ENCODE measurements around the gene CIAO1.
"Not testable (repeated sequence)": the region's sequence is repeated elsewhere in the genome, so short reads cannot be mapped to it uniquely, and the experiment has no call there.

The CIAO1 gene

DNA sequence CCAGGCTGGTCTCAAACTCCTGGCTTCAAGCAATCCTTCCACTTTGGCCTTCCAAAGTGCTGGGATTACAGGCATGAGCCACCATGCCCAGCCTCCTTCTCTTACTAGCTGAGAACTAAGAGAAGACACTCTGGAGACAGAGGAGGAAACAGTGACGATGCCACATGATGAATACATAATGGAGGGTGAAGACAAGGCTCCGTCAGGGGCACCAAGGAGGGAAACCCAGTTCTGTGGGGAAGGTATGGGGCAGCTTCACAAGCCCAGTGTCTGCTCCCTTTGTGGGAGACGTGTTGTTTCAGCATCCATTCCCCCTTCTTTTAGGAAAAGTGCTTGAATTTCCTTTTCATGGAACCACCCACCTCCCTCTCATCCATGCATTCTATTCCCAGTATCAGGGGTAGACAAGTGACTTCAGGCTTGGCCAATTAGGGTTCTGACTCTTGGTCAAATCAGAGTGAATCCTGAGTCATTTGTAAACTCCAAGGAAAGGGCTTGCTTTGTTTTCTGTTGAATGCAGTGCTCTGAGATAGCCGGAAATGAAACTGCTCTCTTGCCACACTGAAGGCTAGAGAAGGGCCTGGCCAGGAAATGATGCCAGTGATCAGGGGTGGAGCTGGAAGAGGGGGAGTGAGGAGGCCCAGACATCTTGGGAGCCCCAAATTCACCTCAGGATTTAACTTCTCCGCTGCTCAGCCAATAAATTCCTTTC is 24.0 kb upstream of the CIAO1 start:
- DNase-seq (ENCODE audit: low spot score in 2 of 2): peak; percentile 34 to 79
- Mint-ChIP-seq H3K4me1 (peaks cover 43% of the 10 kb centered on the region), H3K9me3 (no peaks in the 10 kb centered on the region), H3K36me3 (peaks cover 13% of the 10 kb centered on the region), H3K4me3 (peak overlapping the region; percentile 62), H3K27ac (peak overlapping the region; percentile 94)
- ATAC-seq: peak; percentile 97

DNA sequence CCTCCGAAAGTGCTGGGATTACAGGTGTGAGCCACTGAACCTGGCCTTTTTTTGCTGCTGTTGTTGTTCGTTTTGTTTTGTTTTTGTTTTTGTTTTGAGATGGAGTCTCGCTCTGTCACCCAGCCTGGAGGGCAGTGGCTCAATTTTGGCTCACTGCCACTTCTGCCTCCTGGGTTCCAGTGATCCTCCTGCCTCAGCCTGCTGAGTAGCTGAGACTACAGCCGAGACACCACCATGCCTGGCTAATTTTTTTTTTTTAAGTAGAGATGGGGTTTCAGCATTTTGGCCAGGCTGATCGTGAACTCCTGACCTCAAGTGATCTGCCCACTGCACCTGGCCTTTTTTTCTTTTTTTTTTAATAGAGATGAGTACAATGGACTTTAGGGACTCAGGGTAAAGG is 22.2 kb upstream of the CIAO1 start:
- H3K27ac Mint-ChIP-seq: peak overlapping the region; percentile 94
- no peaks in the 10 kb centered on the region for H3K9me3 Mint-ChIP-seq
- H3K4me1 Mint-ChIP-seq: peaks cover 46% of the 10 kb centered on the region
- peaks cover 13% of the 10 kb centered on the region for H3K36me3 Mint-ChIP-seq
- H3K4me3 Mint-ChIP-seq: no peak overlapping the region
- no peak for ATAC-seq
- DNase-seq (ENCODE audit: low spot score in 2 of 2): no peak

DNA sequence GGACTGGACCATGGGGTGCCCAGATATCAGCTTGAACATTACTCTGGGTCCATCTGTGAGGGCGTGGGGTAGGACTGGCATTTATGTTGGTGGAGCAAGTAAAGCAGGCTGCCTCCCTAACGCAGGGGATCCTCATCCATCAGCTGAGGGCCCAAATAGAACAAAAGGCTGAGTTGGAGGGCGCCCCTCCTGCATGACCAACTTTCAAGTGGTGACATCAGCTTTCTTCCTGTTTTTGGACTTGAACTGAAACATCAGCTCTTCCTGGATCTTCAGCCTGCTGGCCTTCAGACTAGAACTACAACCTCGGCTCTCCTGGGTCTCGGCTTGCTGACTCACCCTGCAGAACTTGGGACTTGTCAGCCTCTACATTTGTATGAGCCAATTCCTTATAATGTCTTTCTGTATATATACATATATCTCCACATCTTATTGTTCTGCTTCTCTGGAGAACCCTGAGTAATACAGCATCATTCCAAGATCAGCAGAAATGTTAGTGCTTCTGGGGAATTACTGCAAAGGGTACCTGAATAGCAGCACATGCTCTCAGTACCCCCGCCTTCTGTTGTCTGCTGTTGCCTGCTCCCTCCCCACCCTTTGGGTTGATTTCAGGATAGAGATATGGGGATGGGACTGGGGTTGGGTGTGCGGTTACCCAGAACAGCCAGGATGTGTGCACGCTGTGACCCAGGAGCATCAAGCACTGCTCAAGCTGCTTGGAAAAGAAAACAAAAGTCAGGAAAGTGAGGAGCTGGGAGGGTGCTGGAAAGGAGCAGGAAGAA is 20.2 kb upstream of the CIAO1 start:
- ATAC-seq (no peak), DNase-seq (ENCODE audit: low spot score in 2 of 2) (no peak)
- H3K27ac Mint-ChIP-seq: peak overlapping the region; percentile 95
- no peaks in the 10 kb centered on the region for H3K9me3 Mint-ChIP-seq
- peaks cover 57% of the 10 kb centered on the region for H3K4me1 Mint-ChIP-seq
- H3K4me3 Mint-ChIP-seq: no peak overlapping the region
- peaks cover 13% of the 10 kb centered on the region for H3K36me3 Mint-ChIP-seq

DNA sequence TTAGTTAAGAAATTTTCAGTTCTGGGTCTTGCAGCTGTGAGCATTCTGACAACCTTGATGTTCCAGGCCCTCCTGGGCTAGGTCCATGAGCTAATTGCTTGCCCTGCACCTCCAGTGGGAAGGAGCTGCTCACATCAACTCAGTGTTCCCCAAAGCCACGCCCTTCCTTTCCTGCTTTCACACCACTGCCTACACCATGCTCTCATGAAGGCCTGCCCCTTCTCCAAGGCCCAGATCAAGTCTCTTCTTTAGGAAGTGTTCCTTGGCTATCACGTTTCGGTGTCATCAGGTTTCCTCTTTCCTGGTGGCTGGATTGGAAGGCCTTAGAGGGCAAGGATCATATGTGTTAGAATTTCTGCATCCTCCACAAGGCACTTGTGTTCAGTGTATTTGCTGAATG is 19.0 kb upstream of the CIAO1 start:
- DNase-seq (ENCODE audit: low spot score in 2 of 2) (no peak), ATAC-seq (no peak)
- Mint-ChIP-seq H3K36me3 (peaks cover 24% of the 10 kb centered on the region), H3K4me1 (peaks cover 45% of the 10 kb centered on the region), H3K27ac (peak overlapping the region; percentile 95), H3K4me3 (no peak overlapping the region), H3K9me3 (no peaks in the 10 kb centered on the region)

DNA sequence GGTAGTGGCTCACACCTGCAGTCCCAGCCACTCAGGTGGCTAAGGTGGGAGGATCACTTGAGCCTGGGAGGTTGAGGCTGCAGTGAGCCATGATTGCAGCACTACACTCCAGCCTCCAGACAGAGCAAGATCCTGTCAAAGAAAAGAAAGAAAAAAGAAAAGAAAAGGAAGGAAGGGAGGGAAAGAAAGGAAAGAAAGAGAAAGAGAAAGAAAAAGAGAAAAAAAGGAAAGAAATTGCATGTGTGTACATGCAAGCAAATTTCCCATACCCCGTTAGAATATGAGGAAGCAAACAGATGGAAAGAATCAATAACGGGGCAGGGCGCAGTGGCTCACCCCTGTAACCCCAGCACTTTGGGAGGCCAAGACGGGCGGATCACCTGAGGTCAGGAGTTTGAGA is 18.1 kb upstream of the CIAO1 start:
- no peaks in the 10 kb centered on the region for H3K9me3 Mint-ChIP-seq
- peaks cover 36% of the 10 kb centered on the region for H3K4me1 Mint-ChIP-seq
- DNase-seq (ENCODE audit: low spot score in 2 of 2): no peak
- H3K4me3 Mint-ChIP-seq: no peak overlapping the region
- peaks cover 33% of the 10 kb centered on the region for H3K36me3 Mint-ChIP-seq
- no peak for ATAC-seq
- H3K27ac Mint-ChIP-seq: peak overlapping the region; percentile 95

DNA sequence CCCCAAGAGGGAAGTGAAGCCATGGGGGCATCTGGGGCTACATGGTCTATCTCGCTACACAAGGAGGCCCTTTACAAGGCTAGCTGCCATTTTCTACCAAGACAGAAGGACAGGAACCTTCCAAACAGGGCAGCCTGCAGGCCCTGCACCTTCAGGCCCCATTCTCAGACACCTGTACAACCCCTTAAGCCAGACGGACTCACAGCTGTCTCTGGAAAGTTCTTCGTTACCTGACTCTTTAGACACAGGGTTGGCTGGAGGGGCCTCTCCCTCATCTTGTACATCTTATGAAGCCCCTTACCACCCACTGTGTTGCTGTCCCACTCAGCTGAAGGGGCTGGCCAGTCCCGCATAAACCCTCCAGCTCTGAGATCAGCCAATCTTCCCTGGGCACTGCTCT is 17.4 kb upstream of the CIAO1 start:
- H3K4me1 Mint-ChIP-seq: peaks cover 33% of the 10 kb centered on the region
- ATAC-seq: no peak
- peaks cover 40% of the 10 kb centered on the region for H3K36me3 Mint-ChIP-seq
- H3K9me3 Mint-ChIP-seq: no peaks in the 10 kb centered on the region
- H3K4me3 Mint-ChIP-seq: no peak overlapping the region
- DNase-seq (ENCODE audit: low spot score in 2 of 2): no peak
- peak overlapping the region; percentile 63 for H3K27ac Mint-ChIP-seq

DNA sequence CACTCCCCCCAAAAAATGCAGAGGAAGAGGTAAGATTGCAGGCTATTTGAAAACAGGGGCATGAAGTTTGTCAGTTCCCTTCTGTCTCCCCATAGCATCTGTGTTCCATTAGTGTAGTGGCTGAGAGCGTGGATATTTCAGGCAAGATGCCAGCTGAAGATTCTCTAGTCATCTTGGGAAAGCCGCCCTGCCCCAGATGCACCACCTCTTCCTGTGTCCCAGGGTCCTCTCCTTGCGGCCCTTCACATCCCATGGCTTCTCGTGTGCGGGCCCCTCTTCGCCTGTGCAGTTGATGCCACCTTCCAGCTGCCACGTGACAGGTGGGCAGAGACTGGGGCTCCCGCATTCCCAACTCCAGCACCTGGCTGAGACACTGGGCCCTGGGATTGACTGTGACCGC is 16.4 kb upstream of the CIAO1 start:
- ATAC-seq: no peak
- DNase-seq (ENCODE audit: low spot score in 2 of 2): no peak
- no peaks in the 10 kb centered on the region for H3K9me3 Mint-ChIP-seq
- no peak overlapping the region for H3K4me3 Mint-ChIP-seq
- H3K4me1 Mint-ChIP-seq: peaks cover 33% of the 10 kb centered on the region
- H3K36me3 Mint-ChIP-seq: peaks cover 51% of the 10 kb centered on the region
- H3K27ac Mint-ChIP-seq: peak overlapping the region; percentile 87

DNA sequence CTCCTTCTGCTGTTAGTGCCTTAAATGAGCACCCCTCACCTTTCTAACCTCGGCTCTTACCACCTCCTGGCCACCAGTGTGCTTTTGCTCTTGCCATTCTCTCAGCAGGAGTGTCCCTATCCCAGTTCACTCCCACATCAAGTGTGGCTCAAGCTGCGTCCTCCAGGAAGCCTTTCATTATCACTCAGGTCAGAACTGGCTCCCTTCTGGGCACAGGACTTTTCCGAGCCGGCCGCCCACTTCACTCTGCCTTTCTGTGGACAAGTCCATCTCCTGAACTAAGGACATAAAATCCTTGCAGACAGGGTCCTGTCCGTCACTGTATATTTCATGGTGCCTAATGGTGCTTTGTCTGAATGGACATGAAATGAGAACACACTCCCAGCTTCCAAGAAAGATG is 15.8 kb upstream of the CIAO1 start:
- no peaks in the 10 kb centered on the region for H3K9me3 Mint-ChIP-seq
- DNase-seq (ENCODE audit: low spot score in 2 of 2) (no peak), ATAC-seq (no peak)
- H3K4me3 Mint-ChIP-seq: no peak overlapping the region
- peaks cover 33% of the 10 kb centered on the region for H3K4me1 Mint-ChIP-seq
- peak overlapping the region; percentile 87 for H3K27ac Mint-ChIP-seq
- H3K36me3 Mint-ChIP-seq: peaks cover 56% of the 10 kb centered on the region

DNA sequence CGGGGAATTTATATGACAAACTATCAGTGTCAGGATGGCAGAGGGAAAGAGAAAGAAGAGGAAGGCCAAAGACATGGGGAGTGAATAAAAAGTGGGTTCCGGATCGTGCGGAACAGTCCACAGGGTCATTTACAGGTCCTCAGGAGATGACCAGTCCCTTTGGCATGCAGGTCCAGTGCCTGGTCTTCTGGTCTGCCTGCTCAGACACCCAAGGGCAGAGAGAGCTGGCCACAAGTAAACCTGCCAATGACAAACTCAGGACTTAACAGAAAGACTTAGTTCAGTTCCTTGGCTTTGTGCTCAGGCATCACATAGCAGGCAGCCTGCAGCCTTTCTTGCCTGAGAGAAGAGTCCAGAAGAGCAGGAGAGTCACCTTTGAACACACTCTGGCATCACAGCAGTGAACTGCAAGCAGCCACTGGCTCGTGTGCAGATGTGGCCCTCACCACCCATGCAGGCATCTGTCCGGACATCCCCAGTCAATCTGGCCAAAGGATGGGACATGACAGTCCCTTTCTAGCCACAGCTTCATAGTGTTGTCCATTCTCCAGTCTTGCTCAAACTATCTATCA is 14.2 kb upstream of the CIAO1 start:
- DNase-seq (ENCODE audit: low spot score in 2 of 2) (no peak), ATAC-seq (no peak)
- Mint-ChIP-seq H3K36me3 (peaks cover 62% of the 10 kb centered on the region), H3K9me3 (no peaks in the 10 kb centered on the region), H3K4me1 (peaks cover 22% of the 10 kb centered on the region), H3K27ac (peak overlapping the region; percentile 87), H3K4me3 (no peak overlapping the region)

DNA sequence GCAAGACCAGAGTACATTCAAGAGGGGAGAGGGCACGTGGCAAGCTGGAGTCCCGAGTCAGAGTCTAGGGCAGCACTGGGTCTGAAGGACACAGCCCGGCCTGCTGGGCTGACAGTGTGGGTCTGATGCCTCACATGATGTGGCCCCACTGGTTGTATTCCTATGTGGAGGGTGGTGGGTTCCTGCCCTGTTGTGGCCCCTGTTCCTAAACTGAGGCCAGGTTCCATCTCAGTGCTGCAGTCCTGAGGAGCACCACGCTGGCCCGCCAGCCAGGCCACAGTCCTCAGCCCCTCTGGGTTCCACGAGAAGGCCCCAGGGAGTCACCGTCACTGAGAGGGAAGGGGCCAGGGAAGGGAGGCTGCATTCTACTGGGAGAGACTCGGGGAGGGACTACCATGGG is 13.5 kb upstream of the CIAO1 start:
- DNase-seq (ENCODE audit: low spot score in 2 of 2) (no peak), ATAC-seq (peak; percentile 36)
- Mint-ChIP-seq H3K4me1 (peaks cover 19% of the 10 kb centered on the region), H3K27ac (peak overlapping the region; percentile 87), H3K9me3 (no peaks in the 10 kb centered on the region), H3K36me3 (peaks cover 66% of the 10 kb centered on the region), H3K4me3 (no peak overlapping the region)

DNA sequence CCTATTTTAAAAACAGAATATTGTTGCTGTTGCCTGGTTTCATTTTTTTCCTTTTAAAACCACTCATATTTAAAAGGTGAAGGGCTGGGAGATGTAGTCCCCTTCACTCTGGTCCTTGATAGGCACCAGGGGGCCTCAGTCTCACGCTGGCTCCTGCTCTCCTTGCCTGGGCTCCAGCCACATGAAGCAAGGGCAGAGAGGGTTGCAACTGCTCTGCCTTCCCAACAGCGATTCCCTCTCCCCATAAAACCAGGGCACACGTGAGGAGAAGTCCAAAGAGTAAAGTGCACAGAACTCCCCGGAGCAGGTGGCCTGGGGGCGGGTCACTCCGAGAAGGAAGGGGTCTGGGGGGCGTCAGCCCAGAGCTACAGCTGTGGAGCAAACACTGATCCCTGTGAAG is 13.0 kb upstream of the CIAO1 start:
- ATAC-seq (no peak), DNase-seq (ENCODE audit: low spot score in 2 of 2) (no peak)
- Mint-ChIP-seq H3K4me1 (peaks cover 19% of the 10 kb centered on the region), H3K27ac (peak overlapping the region; percentile 87), H3K4me3 (no peak overlapping the region), H3K36me3 (peaks cover 69% of the 10 kb centered on the region), H3K9me3 (no peaks in the 10 kb centered on the region)

DNA sequence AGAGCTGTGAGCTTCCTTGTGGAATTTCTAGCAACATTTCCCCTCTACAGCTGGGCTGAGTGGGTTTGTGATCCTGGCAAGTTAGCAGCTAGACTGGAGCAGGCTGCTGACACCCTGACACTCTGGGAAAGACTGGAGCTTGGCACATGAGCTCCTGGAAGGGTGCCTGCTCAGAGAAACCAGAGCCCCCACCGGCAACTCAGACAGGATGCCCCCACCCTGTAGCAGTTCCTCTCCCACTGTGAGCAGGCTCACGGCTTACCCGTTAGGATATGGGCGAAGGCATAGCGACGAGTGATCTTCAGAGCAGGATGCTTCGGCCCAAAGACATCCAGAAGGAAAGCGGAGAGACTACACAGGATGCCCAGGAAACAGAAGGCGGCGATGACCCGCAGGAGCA is 11.5 kb upstream of the CIAO1 start:
- ATAC-seq: no peak
- no peak for DNase-seq (ENCODE audit: low spot score in 2 of 2)
- H3K4me1 Mint-ChIP-seq: peaks cover 22% of the 10 kb centered on the region
- no peak overlapping the region for H3K4me3 Mint-ChIP-seq
- H3K27ac Mint-ChIP-seq: peak overlapping the region; percentile 87
- no peaks in the 10 kb centered on the region for H3K9me3 Mint-ChIP-seq
- H3K36me3 Mint-ChIP-seq: peaks cover 72% of the 10 kb centered on the region

DNA sequence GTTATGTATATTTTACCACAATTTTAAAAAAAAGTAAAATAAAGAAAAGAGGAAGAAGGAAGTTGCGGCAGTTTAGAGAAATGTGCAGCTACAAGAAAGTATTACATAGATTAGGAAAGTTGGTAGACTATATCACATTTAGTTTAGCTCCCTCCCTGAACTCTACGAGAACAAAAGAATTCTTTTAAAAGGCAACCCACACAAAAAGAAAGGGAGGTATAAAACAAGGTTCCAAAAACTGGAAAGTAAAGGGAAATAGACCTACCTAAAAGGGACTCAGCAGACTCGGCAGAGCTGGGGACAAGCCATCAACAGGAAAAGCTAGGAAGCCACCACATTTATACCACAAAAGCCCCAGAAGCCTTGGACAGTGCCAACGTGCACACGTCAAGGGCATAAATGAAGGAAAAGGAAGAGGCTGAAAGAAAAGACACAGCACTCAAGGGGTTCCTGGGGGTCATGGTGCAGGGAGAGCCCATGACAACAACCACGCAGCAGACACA is 9.4 kb upstream of the CIAO1 start:
- peak overlapping the region; percentile 84 for H3K27ac Mint-ChIP-seq
- H3K36me3 Mint-ChIP-seq: peaks cover 71% of the 10 kb centered on the region
- no peak for ATAC-seq

DNA sequence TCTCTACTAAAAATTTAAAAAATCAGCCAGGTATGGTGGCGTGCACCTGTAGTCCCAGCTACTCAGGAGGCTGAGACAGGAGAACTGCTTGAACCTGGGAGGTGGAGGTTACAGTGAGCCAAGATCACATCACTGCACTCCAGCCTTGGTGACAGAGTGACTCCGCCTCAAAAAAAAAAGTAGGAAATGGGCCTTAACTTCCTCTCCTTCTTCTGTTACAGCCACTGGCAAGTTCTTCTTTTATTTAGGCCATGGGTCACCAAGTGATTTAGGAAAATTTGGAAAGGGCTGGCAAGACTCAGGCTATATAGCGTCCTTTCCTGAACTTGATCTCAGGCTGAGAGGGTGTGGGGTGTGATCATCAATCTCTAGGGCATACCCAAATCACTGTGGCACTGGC is 8.3 kb upstream of the CIAO1 start:
- not testable (repeated sequence) for H3K4me3 Mint-ChIP-seq; H3K9me3 Mint-ChIP-seq; ATAC-seq; DNase-seq (ENCODE audit: low spot score in 2 of 2)
- Mint-ChIP-seq H3K4me1 (peaks cover 24% of the 10 kb centered on the region), H3K36me3 (peaks cover 71% of the 10 kb centered on the region), H3K27ac (peak overlapping the region; percentile 84)

More for the DNA sequence above, 9.4 kb upstream of the CIAO1 start:
- Mint-ChIP-seq H3K4me3 (no peak overlapping the region), H3K4me1 (peaks cover 24% of the 10 kb centered on the region), H3K9me3 (no peaks in the 10 kb centered on the region)
- no peak for DNase-seq (ENCODE audit: low spot score in 2 of 2)

DNA sequence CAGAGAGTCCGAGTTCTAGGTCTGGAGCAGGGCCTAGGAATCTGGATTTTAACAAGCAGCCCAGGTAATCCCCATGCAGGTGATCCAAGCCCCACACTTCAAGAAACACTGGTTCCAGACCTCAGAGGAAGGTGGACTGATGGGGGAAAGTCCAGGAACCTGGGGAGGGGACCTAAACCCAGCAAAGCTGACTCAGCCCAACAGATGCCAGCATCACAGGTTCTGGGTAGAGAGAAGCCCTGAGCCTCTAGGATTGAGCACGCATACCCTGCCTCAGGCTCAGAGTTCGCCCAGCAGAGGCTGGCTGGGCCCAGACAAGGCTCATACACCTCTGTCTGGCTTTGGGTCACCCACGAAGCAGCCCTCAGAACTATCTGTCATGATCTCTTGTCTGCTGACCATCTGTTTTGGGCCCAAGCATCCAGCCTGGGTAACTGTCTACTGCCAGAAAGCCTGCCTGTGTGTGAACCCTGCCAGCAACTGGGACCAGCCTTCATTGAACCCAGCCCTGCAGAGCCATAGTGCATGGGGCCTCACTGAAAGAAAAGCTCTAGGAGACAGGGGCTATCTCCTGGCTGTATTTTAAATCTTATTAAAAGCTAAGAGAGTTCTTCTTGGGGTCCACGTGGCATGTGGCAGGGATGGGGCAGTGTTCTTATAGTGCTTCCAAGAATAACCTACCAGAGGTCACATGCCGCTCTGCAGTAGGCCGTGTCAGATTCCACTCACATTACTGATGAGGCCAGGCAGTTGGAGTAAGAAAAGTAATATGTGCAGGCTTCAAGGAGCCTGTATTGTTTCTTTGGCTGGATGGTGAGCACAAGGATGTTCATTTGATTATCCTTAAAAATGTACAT is 7.6 kb upstream of the CIAO1 start:
- H3K9me3 Mint-ChIP-seq: no peaks in the 10 kb centered on the region
- no peak for ATAC-seq
- no peak overlapping the region for H3K4me3 Mint-ChIP-seq
- no peak for DNase-seq (ENCODE audit: low spot score in 2 of 2)
- peaks cover 71% of the 10 kb centered on the region for H3K36me3 Mint-ChIP-seq
- H3K4me1 Mint-ChIP-seq: peaks cover 25% of the 10 kb centered on the region
- H3K27ac Mint-ChIP-seq: peak overlapping the region; percentile 84

All from stimulated activated effector memory CD8-positive, alpha-beta T cell treated with anti-CD3 and anti-CD28 coated beads, Interleukin-12 subunit alpha, Interleukin-12 subunit beta, amount 100 ng/mL, for 72 hours (primary cell).